Neural progenitor cell (in vitro differentiated cells): ENCODE results near the gene MAGEA2B.
"Not testable (repeated sequence)": the region's sequence is repeated elsewhere in the genome, so short reads cannot be mapped to it uniquely, and the experiment has no call there.

ENCODE experiments used
- CTCF ChIP-seq: fragments of 200-600 bp; sonication (generic); IDR thresholded peaks from 2 replicates; pipeline ENCODE4 v1.5.1; 2017; ENCODE audit warnings: antibody characterized with exemption, mild to moderate bottlenecking
- EZH2 ChIP-seq: fragments of 200-600 bp; sonication (generic); IDR thresholded peaks from 2 replicates; pipeline ENCODE4 v1.6.1; 2017; ENCODE audit warnings: antibody characterized with exemption, mild to moderate bottlenecking, moderate library complexity
- EZH2phosphoT487 ChIP-seq: fragments of 200-600 bp; sonication (generic); IDR thresholded peaks from 2 replicates; pipeline ENCODE4 v1.6.1; 2017; ENCODE audit warnings: antibody characterized with exemption

- not testable (repeated sequence) for TF ChIP-seq CTCF, EZH2, EZH2phosphoT487
Observed at GRCh38 chrX:152674652-152675051, 39.8 kb upstream of the MAGEA2B start.
